CD4-positive, alpha-beta T cell treated with Interleukin-10 for 1 hour (primary cell): ENCODE results near the gene RORC.
A peak's percentile ranks its signal among the peaks of the same experiment; 100 is the strongest.

ENCODE experiments used
- DNase-seq: peaks from one replicate; pipeline ENCODE4 v3.0.0-alpha.2; 2020

Gene RORC

GRCh38 chr1:151847867-151848596 lies 16.4 kb upstream of the RORC start:
- DNase-seq: no peak

- no peak for DNase-seq
Observed at GRCh38 chr1:151846686-151847237, 15.2 kb upstream of the RORC start.

DNA sequence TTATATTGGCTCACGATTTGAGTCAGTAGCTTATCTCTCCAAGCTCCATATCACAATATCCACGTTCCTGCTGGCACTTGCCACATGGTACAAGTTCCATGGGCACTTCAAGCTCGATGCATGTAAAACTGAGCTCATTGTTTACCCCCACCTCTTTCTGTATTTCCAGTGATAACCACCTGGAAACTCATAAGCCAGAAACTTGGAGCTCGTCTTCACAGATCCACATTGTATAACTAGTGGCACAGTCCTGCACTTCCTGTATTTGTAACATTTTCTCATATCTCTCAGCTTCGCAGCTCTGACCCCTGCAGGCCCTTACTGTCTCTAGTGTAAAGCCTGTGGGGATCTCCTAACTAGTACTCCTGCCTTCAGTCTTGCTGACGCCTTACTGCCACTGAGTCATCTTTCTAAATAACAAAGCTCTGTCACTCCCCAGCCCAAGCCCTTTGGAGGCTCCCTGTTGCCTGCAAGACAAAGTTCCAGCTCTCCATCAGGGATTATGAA lies 14.5 kb upstream of the RORC start:
- DNase-seq: no peak

- no peak for DNase-seq
Observed at GRCh38 chr1:151843398-151843797, 11.8 kb upstream of the RORC start.

- DNase-seq: no peak
Observed at GRCh38 chr1:151841141-151841540, 9.5 kb upstream of the RORC start.

DNA sequence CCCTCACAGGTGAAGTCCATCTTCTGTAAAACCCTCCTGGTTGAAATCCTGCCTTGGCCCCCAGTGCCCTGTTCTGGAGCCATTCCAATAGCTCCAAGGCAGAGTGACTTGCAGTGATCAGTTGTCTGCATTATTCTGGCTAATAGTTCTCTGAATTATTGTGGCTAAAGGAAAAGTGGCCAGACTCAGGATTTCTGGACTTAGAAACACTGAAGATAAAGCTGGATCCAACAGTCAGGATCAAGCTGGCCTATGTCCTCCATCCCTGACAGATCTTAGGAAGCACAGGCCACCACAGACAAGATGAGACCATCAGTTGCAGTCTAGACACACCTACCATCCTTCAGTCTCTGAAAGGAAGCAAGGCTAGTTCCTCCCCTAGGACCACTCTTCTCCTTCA lies 8.8 kb upstream of the RORC start:
- no peak for DNase-seq

DNA sequence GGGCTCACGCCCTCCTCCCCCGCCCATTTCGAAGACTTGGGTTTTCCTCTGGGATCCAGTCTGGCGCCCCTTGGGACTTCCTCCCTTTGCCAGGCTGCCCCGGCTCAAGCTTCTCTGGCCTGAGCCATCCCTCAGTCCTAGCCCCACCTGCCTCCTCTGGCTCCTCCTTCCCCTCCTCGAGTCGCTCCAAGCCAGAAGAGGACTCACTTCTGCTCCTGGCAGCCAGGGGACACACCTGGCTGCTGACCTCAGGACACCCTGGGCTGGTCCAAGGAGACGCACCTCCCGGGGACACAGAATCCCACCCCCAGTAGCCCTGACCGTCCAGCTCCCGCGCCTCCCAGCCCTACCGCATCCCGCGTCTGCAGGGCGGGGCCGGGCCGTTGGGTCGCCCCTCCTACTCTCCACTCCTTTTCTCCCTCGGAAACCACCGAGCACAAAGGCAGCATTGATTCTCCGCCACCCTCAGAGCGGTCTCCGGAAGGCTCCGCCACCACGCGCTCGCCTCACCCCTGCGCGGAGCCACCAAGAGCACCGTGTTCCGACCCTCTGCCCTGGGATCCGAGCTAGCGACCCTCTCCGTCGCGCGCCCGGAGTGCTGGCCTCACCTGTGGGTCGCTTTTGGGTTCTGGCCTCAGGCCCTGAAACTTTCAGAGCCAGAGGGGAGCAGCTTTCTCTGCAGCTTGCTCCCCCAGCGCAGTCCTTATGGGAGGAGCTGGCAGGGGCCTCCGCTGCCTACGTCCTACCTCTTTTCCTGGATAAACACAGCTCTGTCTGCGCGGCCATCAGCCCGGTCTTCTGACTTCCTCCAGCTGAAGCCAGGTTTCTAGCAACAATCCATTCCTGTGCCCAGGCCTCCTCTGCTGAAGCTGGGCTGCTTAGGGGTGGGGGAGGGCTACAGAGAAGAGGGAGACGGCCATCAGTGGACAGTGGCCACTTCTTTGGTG lies 8.1 kb upstream of the RORC start, which contains the start of gene C2CD4D:
C2CD4D (minus strand) TSS at position 364 of the 947 bp plus-strand sequence. CDS start 831 bp downstream, outside the sequence.
- peak; percentile 82 for DNase-seq

DNA sequence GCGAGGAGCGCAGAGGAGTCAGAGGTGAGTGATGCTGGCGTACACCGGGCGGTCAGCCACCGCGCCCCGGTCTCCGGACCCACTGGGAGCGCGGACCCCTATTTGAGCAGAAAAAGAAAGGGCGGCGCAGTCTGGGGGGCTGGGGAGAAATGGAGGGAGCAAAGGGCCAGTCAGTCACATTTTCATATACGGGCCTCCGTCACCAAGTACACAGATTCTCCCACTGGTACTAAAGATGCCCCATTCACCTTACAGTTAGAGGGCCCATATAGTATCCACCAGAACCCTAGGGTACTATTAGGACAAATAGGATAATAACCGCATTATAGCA lies 7.4 kb upstream of the RORC start:
- DNase-seq: no peak

GRCh38 chr1:151838222-151839081 lies 6.8 kb upstream of the RORC start:
- peak; percentile 48 for DNase-seq

- no peak for DNase-seq
Observed at GRCh38 chr1:151837884-151838221, 6.3 kb upstream of the RORC start.

- peak; percentile 51 for DNase-seq
Observed at GRCh38 chr1:151837197-151837596, 5.6 kb upstream of the RORC start.

DNA sequence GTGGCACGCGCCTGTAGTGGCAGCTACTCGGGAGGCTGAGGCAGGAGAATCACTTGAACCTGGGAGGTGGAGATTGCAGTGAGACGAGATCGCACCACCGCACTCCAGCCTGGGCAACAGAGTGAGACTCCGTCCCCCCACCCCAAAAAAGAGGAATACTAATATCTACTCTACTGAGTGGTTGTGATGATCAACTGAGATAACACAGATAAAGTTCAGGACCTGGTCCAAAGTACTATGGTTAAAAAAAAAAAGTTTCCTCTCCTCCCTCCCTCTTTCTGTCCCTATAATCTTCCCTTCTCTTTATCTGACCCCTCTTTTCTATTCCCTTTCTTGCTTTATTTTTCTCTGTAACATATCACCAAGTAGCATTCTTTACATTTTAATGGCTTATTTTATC lies 4.0 kb upstream of the RORC start:
- no peak for DNase-seq

GRCh38 chr1:151834239-151834638 lies 2.6 kb upstream of the RORC start:
- DNase-seq: no peak

- DNase-seq: no peak
Observed at GRCh38 chr1:151833172-151833900, 1.7 kb upstream of the RORC start.

DNA sequence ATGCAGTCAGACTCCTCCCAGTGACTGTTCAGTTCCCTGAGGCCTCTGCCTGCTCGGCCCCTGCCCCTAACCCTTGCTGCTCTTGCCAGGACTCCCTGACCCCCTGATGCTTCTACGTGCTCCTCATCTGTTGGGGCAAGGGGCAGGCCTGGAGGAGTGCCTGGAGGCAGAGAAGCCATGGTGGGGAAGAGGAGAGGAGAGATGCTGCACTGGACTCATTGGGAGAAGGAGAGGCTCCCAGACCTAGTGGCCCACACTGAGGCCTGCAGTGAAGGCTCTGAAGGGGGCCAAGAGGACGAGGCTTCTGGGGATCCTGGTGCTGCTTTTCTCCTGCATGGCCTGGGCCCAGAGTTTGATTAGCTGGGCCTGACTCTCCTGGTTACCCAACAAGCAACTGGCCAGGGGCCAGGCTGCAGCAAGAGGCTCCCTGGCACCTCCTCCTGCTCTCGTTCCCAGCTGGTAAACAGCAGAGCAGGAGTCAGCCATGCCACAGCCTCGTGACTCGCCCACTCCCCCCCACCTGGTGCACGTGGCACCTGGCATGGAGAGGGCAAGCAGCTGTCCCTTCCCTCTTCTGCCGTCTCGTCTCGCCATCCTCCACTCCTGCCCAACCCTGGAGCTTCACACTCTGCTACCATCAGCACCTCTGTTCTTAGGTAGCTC lies 847 bp upstream of the RORC start:
- no peak for DNase-seq

DNA sequence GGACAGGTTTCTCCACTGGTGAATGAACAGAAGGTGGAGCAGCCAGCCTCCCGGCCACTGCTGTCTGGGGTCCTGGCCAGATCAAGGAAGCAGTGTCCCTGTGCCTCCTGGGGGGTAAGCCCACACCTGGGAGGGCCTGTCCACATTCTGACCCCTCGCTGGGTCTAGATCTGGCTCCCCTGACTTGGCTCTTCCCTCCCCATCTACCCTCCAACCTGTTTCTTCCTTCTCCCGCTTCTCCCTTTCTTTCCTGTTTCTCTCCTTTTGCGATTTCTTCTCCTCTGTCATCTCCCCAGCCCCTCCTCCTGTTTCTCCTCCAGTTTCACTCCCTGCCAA lies 378 bp downstream of the RORC start:
- no peak for DNase-seq

DNA sequence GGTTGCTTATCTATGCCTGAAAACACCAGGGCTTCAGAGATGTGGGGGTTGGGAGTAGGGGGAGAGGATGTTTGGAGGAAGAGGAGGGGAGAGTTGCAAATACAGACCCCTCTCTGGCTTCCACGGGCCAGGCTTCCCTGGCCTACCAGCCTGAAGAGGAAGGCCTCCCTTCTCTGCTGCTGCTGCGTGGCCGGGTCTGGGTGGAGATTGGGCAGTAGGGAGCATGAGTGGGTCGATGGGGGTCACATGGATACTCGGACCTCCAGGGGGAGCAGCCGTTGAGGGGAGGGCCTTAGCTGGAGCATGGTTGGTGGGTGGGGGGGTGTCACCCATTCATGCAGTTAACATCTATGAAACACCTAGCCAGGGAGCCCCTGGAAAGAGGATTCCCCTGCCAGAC lies 1.5 kb downstream of the RORC start:
- no peak for DNase-seq

GRCh38 chr1:151829352-151830046 lies 2.1 kb downstream of the RORC start:
- no peak for DNase-seq

GRCh38 chr1:151828921-151829320 lies 2.7 kb downstream of the RORC start:
- DNase-seq: no peak

DNA sequence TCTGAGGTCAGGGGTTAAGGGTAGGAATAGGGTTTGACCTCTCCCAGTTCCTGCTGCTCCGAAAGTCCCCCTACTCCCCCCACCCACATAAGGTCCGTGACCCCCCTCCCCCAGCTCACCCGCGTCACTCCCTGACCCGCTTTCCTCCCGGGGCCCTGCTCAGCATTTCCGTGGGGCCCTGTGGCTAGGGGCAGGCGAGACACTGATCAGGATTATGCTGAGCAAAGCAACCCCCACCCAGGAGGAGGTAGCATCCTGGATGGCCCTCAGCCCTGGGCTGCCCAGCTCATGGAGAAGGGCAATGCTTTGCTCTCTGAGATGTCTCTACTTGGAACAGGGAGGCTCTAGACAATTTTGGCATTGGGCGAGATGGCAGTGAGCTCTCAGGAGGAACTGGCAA lies 3.7 kb downstream of the RORC start:
- DNase-seq: no peak
